GM12865 (cell line): ENCODE measurements around the gene ATP8A2.
"Not testable (repeated sequence)": the region's sequence is repeated elsewhere in the genome, so short reads cannot be mapped to it uniquely, and the experiment has no call there.

ENCODE experiments used
- DNase-seq: peaks from one replicate; pipeline ENCODE4 v3.0.0; 2010; ENCODE audit warnings: low read depth
- H3K4me3 ChIP-seq: 2 replicates; pipeline ENCODE4 v1.5.1; 2011; ENCODE audit warnings: mild to moderate bottlenecking, low read depth, low read length, control low read depth
- TF ChIP-seq, protein P1 (sequence below): IDR thresholded peaks from 2 replicates; pipeline ENCODE4 v1.5.1; 2011; ENCODE audit warnings: low read length, control low read depth, low read depth, inconsistent platforms; ENCODE audit not compliant: insufficient read depth; ENCODE audit errors: missing control alignments

The ATP8A2 gene

DNA sequence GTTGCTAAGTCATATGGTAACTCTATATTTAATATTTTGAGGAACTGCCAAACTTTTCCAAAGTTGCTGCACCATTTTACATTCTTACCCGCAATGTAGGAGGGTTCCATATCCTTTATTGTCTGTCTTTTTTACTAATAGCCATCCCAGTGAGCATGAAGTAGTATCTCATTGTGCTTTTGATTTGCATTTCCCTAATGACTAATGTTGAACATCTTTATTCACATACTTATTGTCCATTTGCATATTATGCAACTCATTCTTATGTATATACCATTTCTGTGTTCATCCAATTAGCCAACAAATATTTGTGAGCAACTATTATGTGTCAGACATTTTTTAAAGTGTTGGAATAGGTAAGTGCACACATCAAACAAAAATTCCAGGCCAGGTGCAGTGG lies 20.4 kb upstream of the ATP8A2 start:
- TF ChIP-seq, protein P1, sequence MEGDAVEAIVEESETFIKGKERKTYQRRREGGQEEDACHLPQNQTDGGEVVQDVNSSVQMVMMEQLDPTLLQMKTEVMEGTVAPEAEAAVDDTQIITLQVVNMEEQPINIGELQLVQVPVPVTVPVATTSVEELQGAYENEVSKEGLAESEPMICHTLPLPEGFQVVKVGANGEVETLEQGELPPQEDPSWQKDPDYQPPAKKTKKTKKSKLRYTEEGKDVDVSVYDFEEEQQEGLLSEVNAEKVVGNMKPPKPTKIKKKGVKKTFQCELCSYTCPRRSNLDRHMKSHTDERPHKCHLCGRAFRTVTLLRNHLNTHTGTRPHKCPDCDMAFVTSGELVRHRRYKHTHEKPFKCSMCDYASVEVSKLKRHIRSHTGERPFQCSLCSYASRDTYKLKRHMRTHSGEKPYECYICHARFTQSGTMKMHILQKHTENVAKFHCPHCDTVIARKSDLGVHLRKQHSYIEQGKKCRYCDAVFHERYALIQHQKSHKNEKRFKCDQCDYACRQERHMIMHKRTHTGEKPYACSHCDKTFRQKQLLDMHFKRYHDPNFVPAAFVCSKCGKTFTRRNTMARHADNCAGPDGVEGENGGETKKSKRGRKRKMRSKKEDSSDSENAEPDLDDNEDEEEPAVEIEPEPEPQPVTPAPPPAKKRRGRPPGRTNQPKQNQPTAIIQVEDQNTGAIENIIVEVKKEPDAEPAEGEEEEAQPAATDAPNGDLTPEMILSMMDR: no peak
- DNase-seq: no peak
- no peak overlapping the region for H3K4me3 ChIP-seq

DNA sequence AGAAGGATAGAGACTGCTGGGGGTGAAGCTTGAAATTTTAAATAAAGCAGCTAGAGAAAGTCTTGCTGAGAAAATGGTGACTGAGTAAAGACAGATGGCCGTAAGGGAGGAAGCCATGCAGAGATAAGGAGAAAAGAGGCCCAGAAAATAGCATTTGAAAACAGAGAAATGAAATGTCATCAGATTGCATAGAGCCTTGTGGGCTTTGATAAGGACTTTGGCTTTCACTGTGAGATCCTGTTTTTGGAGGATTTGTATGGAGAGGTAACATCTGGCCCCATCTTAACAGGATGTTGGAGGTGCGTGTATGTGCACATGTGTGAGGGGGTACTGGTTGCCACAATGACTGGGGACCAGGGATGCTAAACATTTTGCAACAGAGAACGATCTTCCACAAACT lies 19.5 kb upstream of the ATP8A2 start:
- TF ChIP-seq, protein P1: no peak

DNA sequence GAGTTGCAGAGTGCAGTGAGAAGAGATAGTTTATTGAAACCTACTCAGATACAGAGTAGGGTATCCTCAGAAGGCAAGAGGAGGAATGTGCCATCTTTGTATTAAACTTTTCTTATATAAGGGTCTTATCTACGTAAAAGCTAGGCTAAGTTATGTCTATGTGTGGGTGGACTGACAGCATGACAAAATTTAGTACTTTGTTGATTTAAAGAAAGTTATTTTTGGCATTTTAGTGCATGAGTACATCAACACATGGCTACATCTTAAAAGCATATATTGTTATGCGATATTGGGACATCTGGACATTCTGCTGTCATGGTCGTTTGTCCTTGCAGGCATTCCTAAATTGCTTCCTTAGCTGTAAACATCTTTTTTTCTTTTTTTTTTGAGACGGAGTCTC lies 19.0 kb upstream of the ATP8A2 start:
- no peak overlapping the region for H3K4me3 ChIP-seq
- no peak for DNase-seq
- TF ChIP-seq, protein P1: no peak

More for the DNA sequence above, 19.5 kb upstream of the ATP8A2 start:
- no peak for DNase-seq
- no peak overlapping the region for H3K4me3 ChIP-seq

DNA sequence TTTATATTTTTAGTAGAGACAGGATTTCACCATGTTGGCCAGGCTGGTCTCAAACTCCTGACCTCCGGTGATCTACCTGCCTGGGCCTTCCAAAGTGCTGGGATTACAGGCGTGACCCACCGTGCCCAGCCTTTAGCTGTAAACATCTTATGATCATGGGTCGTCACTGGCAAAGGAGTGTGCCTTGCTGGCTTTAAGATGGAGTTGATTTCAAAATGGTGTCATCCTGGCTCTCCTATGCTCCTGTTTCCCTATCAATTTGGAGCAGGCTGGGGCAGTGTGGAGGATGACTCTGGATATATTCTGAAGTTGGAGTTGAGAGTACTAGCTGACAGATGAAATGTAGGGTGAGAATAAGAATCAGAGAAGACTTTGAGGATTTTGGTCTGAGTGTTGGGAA lies 18.4 kb upstream of the ATP8A2 start:
- no peak overlapping the region for H3K4me3 ChIP-seq
- DNase-seq: no peak
- TF ChIP-seq, protein P1: no peak

DNA sequence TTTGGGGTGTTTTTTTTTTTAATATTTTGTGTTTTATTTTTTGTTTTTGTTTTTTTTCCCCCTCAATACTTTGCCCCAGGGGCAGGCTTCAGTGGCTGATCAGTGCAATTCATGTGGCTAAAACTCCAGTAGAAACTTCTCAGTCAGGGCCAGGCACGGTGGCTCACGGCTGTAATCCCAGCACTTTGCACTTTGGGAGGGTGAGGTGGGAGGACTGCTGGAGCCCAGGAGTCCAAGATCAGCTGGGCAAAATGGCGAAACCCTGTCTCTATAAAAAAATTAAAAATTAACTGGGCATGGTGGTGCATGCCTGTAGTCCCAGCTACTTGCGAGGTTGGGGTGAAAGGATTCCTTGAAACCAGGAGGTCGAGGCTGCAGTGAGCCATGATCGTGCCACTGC lies 17.4 kb upstream of the ATP8A2 start:
- TF ChIP-seq, protein P1: no peak
- no peak for DNase-seq
- no peak overlapping the region for H3K4me3 ChIP-seq

DNA sequence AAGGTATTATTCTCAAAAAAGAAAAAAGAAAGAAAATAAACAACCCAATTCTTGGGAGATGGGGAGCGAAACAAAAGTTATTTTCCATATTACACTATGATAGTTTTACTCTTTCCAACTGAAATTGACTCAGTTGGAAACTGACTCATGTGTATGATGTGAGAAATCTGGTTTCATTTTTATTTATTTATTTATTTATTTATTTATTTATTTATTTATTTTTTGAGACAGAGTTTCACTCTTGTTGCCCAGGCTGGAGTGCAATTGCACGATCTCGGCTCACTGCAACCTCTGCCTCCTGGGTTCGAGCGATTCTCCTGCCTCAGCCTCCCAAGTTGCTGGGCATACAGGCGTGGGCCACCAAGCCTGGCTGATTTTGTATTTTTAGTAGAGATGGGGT lies 11.3 kb upstream of the ATP8A2 start:
- H3K4me3 ChIP-seq, DNase-seq: not testable (repeated sequence)

DNA sequence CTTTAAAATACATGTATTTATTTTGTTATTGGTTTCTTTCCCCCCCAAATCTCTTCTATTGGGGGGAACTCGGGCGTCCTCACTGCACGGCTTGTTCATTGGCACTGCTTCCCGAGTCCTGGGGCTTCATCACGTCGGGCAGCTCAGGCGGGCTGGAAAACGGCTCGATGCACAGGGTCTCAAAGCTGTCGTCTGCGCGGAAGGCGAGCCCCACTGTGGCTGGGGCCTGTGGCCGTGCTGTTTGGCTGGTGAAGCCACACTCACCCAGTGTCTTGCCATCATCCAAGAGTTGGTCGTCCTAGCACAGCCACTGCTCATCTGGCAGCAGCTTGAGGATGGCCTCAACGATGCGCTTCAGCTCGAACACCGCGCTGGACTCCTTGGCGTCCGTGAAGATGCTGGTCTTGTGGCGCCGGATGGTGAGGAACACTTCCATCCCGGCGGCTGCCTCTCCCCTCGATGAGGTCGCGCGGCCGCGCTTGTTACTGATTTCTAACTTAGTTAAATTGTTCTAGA lies 6.0 kb upstream of the ATP8A2 start:
- TF ChIP-seq, protein P1: no peak
- DNase-seq: no peak
- H3K4me3 ChIP-seq: no peak overlapping the region
